Measurements from ENCODE around the gene PIGQ.
A peak's percentile ranks its signal among the peaks of the same experiment; 100 is the strongest.

The PIGQ gene

GRCh38 chr16:528111-529011, 41.4 kb upstream of the PIGQ start:
- H3K36me3 Mint-ChIP-seq (ENCODE audit: low read depth): peaks cover 6% of the 10 kb centered on the region
- no peak for TF ChIP-seq CTCF (IDR thresholded peaks at IDR 0.05)
- no peaks in the 10 kb centered on the region for H3K27me3 Mint-ChIP-seq (ENCODE audit: low read depth, poor library complexity)
- peaks cover 43% of the 10 kb centered on the region for H3K4me1 Mint-ChIP-seq
- H3K4me3 Mint-ChIP-seq: peak overlapping the region; percentile 84
- no peaks in the 10 kb centered on the region for H3K9me3 Mint-ChIP-seq
- peak; percentile 49 for DNase-seq
- peak overlapping the region; percentile 57 for H3K27ac Mint-ChIP-seq

- no peaks in the 10 kb centered on the region for H3K9me3 Mint-ChIP-seq
- peak overlapping the region; percentile 84 for H3K4me3 Mint-ChIP-seq
- DNase-seq: no peak
- peak overlapping the region; percentile 57 for H3K27ac Mint-ChIP-seq
- H3K27me3 Mint-ChIP-seq (ENCODE audit: low read depth, poor library complexity): no peaks in the 10 kb centered on the region
- no peak for TF ChIP-seq CTCF (IDR thresholded peaks at IDR 0.05)
- H3K36me3 Mint-ChIP-seq (ENCODE audit: low read depth): peaks cover 4% of the 10 kb centered on the region
- peaks cover 49% of the 10 kb centered on the region for H3K4me1 Mint-ChIP-seq
These were observed 40.7 kb upstream of the PIGQ start for GRCh38 chr16:529012-529575.

GRCh38 chr16:530111-530817, 39.5 kb upstream of the PIGQ start:
- no peak overlapping the region for H3K27ac Mint-ChIP-seq
- H3K9me3 Mint-ChIP-seq: no peaks in the 10 kb centered on the region
- H3K27me3 Mint-ChIP-seq (ENCODE audit: low read depth, poor library complexity): no peaks in the 10 kb centered on the region
- peak overlapping the region; percentile 72 for H3K4me3 Mint-ChIP-seq
- peaks cover 48% of the 10 kb centered on the region for H3K4me1 Mint-ChIP-seq
- H3K36me3 Mint-ChIP-seq (ENCODE audit: low read depth): peaks cover 4% of the 10 kb centered on the region
- TF ChIP-seq CTCF (IDR thresholded peaks at IDR 0.05): no peak
- no peak for DNase-seq

GRCh38 chr16:531494-532125, 38.2 kb upstream of the PIGQ start:
- Mint-ChIP-seq H3K27ac (no peak overlapping the region), H3K4me3 (no peak overlapping the region), H3K9me3 (no peaks in the 10 kb centered on the region), H3K27me3 (ENCODE audit: low read depth, poor library complexity) (no peaks in the 10 kb centered on the region), H3K4me1 (peaks cover 35% of the 10 kb centered on the region), H3K36me3 (ENCODE audit: low read depth) (no peaks in the 10 kb centered on the region)
- no peak for TF ChIP-seq CTCF (IDR thresholded peaks at IDR 0.05)
- no peak for DNase-seq

GRCh38 chr16:533391-534123, 36.2 kb upstream of the PIGQ start:
- Mint-ChIP-seq H3K9me3 (no peaks in the 10 kb centered on the region), H3K27ac (no peak overlapping the region), H3K36me3 (ENCODE audit: low read depth) (peaks cover 6% of the 10 kb centered on the region), H3K4me1 (peaks cover 31% of the 10 kb centered on the region), H3K27me3 (ENCODE audit: low read depth, poor library complexity) (no peaks in the 10 kb centered on the region), H3K4me3 (no peak overlapping the region)
- TF ChIP-seq CTCF (IDR thresholded peaks at IDR 0.05): no peak
- peak; percentile 58 for DNase-seq
